Ishikawa (cell line): ENCODE measurements around the gene SMIM23.

ENCODE experiments used
- CEBPB ChIP-seq: IDR thresholded peaks from 2 replicates; pipeline ENCODE4 v1.6.1; 2012
- CREB1 ChIP-seq: IDR thresholded peaks from 2 replicates; pipeline ENCODE4 v1.6.1; 2012; ENCODE audit warnings: low read depth
- EGR1 ChIP-seq: IDR thresholded peaks from 2 replicates; pipeline ENCODE4 v1.6.1; 2012
- EP300 ChIP-seq: IDR thresholded peaks from 2 replicates; pipeline ENCODE4 v1.6.1; 2012; ENCODE audit warnings: borderline replicate concordance
- FOXM1 ChIP-seq: IDR thresholded peaks from 2 replicates; pipeline ENCODE4 v1.6.1; 2012; ENCODE audit warnings: low read depth, borderline replicate concordance
- MAX ChIP-seq: IDR thresholded peaks from 2 replicates; pipeline ENCODE4 v1.6.1; 2012
- NFIC ChIP-seq: IDR thresholded peaks from 2 replicates; pipeline ENCODE4 v1.6.1; 2012
- RAD21 ChIP-seq: IDR thresholded peaks from 2 replicates; pipeline ENCODE4 v1.6.1; 2012; ENCODE audit warnings: low read depth
- REST ChIP-seq: IDR thresholded peaks from 2 replicates; pipeline ENCODE4 v1.6.1; 2012; ENCODE audit warnings: low read depth, mild to moderate bottlenecking
- TAF1 ChIP-seq: IDR thresholded peaks from 2 replicates; pipeline ENCODE4 v1.6.1; 2012; ENCODE audit warnings: low read depth, mild to moderate bottlenecking
- TCF12 ChIP-seq: IDR thresholded peaks from 2 replicates; pipeline ENCODE4 v1.6.1; 2012; ENCODE audit warnings: low read depth
- TEAD4 ChIP-seq: IDR thresholded peaks from 2 replicates; pipeline ENCODE4 v1.6.1; 2012
- USF1 ChIP-seq: IDR thresholded peaks from 2 replicates; pipeline ENCODE4 v1.6.1; 2012
- YY1 ChIP-seq: IDR thresholded peaks from 2 replicates; pipeline ENCODE4 v1.6.1; 2012; ENCODE audit warnings: low read depth
- ZBTB7A ChIP-seq: IDR thresholded peaks from 2 replicates; pipeline ENCODE4 v1.6.1; 2012; ENCODE audit warnings: low read depth

SMIM23 gene

DNA sequence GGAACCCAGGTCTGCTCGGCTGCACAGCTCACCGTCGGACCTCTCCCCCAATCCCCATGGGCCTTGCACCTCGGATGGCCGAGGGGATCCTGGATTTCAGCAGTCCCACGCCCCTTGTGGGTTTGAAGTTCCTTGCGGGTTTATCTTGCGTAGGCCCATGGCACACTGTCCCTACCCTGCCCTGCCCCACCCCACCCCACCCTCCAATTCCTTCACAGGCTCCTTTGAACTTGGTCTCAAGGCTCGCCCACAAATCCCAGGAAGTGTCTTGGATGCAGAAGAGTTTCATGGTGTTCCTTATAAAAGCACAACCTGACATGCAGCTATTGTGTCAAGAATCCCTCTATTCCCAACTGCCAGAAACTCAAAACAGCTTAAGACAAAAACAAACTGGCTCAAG is 11.2 kb upstream of the SMIM23 start:
- no peak for TF ChIP-seq EP300
- TF ChIP-seq TCF12 = no peak
- TF ChIP-seq REST = no peak
- no peak for TF ChIP-seq EGR1
- TF ChIP-seq NFIC = no peak
- no peak for TF ChIP-seq FOXM1
- TF ChIP-seq TAF1 = no peak
- no peak for TF ChIP-seq CREB1
- TF ChIP-seq CEBPB = no peak
- no peak for TF ChIP-seq YY1
- no peak for TF ChIP-seq ZBTB7A
- no peak for TF ChIP-seq USF1
- TF ChIP-seq MAX = no peak
- TF ChIP-seq TEAD4 = no peak
- TF ChIP-seq RAD21 = no peak

DNA sequence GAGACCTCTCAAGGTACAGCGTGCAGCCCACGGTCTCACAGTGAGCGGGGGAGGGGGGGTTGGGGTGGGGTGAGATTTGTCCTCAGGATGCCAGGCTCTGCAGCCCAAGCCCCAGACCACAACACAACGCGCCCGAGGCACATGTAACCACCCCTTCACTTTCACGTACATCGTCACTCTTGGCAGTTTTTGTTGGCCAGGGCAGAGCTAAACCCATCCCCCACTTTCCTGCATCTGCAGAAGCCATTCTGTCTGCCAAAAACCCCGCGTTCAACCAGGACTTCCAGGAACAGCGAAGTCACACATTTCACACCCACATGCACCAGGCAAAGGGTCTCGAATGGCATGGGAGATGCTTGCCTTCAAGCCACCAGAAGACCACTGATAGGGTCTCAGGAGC is 9.4 kb upstream of the SMIM23 start:
- no peak for TF ChIP-seq RAD21
- TF ChIP-seq USF1 = no peak
- no peak for TF ChIP-seq FOXM1
- TF ChIP-seq ZBTB7A = no peak
- no peak for TF ChIP-seq EP300
- TF ChIP-seq TCF12 = no peak
- no peak for TF ChIP-seq EGR1
- TF ChIP-seq TEAD4 = no peak

DNA sequence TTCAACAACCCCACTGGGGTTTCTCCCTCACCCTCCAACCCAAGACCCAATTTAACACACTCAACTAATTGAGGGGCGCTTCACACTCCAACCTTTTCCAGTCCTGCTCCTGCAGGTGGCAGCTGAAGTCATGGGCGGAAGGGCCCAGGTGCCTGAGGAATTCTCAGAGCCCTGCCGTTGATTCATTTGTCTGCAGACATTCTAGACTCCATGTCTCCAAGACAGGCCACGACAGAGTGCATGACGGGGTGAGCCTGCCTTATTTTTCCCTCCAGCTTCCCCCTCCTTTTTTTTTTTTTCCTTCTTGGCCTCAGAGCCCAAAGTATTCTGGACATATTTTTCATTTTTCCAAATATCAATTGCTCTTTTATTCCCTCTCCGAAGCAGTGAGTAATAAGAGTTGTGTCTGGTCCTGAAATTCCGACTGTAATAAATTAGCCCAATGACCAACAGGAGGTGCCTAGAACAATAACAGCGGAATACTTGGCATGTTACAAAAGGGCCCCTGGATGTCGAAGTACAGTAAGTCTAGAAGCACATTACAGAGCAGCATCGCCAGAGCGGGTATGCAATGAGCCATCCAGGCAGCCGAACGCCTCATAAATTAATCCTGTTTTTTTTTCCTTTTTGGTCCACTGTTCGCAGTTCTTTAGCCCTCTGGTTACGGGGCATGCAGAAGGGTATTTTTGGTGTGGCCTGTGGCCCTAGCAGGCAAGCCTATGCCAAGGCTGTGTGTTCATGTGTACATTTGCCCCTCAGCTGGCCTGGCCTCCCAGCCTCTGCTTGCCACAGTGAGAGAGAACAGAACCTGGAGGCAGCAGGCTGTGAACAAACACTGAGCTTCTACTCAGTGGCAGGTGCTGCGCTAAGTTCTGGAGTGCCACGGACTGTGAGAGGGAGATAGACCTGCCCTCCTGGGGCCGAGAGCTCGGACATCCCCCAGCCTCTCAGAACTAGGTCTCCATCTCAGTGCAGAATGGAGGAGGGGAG is 8.6 kb upstream of the SMIM23 start:
- TF ChIP-seq MAX (no peak), CEBPB (no peak), CREB1 (no peak), RAD21 (no peak), YY1 (no peak), TEAD4 (no peak), USF1 (no peak), NFIC (no peak), EP300 (no peak), TCF12 (no peak), FOXM1 (no peak), EGR1 (no peak), REST (no peak)

GRCh38 chr5:171782332-171782966 is 3.2 kb upstream of the SMIM23 start:
- TF ChIP-seq NFIC (no peak), FOXM1 (no peak), RAD21 (no peak), USF1 (no peak), EP300 (no peak), TCF12 (no peak), MAX (no peak), REST (no peak), YY1 (no peak)
